AG10803 (cell line): Measurements from ENCODE around the gene HDAC8.
A peak's percentile ranks its signal among the peaks of the same experiment; 100 is the strongest.

ENCODE experiments used
- DNase-seq: peaks from one replicate; pipeline ENCODE4 v3.0.0; 2010; ENCODE audit warnings: low read depth
- H3K4me3 ChIP-seq: 2 replicates; pipeline ENCODE4 v1.5.1; 2011; ENCODE audit warnings: mild to moderate bottlenecking, low read length, control low read depth
- TF ChIP-seq, protein P1 (sequence below): conservative IDR thresholded peaks from 2 replicates; pipeline ENCODE4 v1.5.1; 2011; ENCODE audit warnings: mild to moderate bottlenecking, low read length, control low read depth, inconsistent platforms

Gene HDAC8

GRCh38 chrX:72305286-72306084 is 267.2 kb downstream of the HDAC8 start, which contains the start of gene CITED1:
Gene CITED1 (minus strand): TSS chrX:72305914. CDS start chrX:72302869, 3,045 bp downstream.
- H3K4me3 ChIP-seq = peak within 1 kb of the TSS; percentile 52
- TF ChIP-seq, protein P1, sequence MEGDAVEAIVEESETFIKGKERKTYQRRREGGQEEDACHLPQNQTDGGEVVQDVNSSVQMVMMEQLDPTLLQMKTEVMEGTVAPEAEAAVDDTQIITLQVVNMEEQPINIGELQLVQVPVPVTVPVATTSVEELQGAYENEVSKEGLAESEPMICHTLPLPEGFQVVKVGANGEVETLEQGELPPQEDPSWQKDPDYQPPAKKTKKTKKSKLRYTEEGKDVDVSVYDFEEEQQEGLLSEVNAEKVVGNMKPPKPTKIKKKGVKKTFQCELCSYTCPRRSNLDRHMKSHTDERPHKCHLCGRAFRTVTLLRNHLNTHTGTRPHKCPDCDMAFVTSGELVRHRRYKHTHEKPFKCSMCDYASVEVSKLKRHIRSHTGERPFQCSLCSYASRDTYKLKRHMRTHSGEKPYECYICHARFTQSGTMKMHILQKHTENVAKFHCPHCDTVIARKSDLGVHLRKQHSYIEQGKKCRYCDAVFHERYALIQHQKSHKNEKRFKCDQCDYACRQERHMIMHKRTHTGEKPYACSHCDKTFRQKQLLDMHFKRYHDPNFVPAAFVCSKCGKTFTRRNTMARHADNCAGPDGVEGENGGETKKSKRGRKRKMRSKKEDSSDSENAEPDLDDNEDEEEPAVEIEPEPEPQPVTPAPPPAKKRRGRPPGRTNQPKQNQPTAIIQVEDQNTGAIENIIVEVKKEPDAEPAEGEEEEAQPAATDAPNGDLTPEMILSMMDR = no peak
- no peak for DNase-seq

DNA sequence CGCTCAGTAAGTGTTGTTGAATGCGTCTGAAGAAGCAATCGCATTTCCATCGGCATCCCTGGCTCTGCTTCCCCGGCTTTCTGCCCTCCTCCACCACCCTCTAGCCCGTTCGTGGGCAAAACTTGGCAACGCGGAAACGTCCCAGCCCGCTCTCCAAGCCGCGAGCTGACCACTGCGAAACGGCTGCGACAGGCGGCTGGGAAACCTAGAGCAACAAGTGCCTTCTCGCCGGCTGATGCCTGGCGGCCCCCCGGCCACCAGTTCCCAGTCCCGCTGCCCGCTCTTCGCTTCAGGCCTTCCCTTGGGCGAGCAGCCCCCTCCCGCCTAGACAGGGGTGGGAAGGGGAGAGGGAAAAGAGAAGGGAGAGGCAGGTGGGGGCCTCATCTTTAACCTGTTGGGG is 267.8 kb downstream of the HDAC8 start:
- no peak overlapping the region for H3K4me3 ChIP-seq
- TF ChIP-seq, protein P1 = no peak
- DNase-seq = no peak

- no peak for DNase-seq
- no peak overlapping the region for H3K4me3 ChIP-seq
- TF ChIP-seq, protein P1 = no peak
These were observed 270.9 kb downstream of the HDAC8 start for GRCh38 chrX:72301781-72302180.

- TF ChIP-seq, protein P1 = no peak
- no peak for DNase-seq
- no peak overlapping the region for H3K4me3 ChIP-seq
These were observed 272.6 kb downstream of the HDAC8 start for GRCh38 chrX:72299891-72300630.

DNA sequence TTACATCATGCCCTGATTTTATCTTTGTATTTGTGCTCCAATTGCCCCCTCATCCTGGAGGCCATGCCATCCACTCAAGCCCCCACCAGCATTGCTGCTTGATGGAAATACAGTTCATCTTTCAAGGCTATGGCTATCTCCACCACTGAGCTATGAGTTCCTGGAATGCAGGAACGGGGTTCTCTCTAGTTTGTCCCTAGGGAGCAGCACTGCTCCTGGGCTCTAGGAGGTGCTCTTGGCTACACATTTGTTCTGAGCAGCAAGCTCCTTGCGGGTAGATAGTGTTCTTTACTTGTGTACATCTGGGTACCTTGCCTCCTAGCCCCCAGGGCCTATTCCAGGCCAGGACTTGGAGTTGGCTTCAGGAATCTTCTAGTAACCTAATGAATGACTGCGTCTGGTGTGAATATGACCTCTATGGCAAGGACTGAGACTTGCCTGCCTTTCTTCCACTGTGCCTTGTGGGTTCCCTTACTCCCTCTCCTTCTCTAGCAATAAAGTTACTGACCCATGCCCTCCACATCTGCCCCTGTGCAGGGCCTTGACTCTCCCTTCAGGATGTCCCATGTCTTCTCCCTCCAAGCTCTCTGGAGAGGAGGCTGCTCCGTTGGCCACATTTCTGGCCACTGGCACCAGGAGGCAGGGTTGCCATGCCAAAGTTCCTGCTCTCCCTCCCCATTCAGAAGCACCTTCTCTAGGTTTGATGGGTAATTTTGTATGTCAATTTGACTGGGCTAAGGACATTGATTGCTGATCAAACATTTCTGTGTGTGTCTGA is 274.5 kb downstream of the HDAC8 start:
- no peak for DNase-seq
- no peak overlapping the region for H3K4me3 ChIP-seq
- TF ChIP-seq, protein P1 = no peak

- H3K4me3 ChIP-seq = no peak overlapping the region
These were observed 275.7 kb downstream of the HDAC8 start for GRCh38 chrX:72296991-72297390.

More at GRCh38 chrX:72296991-72297390, 275.7 kb downstream of the HDAC8 start:
- peak; percentile 40 for DNase-seq
- TF ChIP-seq, protein P1 = no peak
